ENCODE data around the gene SLC25A11.
A peak's percentile ranks its signal among the peaks of the same experiment; 100 is the strongest.
"Not testable (repeated sequence)": the region's sequence is repeated elsewhere in the genome, so short reads cannot be mapped to it uniquely, and the experiment has no call there.

Gene SLC25A11

DNA sequence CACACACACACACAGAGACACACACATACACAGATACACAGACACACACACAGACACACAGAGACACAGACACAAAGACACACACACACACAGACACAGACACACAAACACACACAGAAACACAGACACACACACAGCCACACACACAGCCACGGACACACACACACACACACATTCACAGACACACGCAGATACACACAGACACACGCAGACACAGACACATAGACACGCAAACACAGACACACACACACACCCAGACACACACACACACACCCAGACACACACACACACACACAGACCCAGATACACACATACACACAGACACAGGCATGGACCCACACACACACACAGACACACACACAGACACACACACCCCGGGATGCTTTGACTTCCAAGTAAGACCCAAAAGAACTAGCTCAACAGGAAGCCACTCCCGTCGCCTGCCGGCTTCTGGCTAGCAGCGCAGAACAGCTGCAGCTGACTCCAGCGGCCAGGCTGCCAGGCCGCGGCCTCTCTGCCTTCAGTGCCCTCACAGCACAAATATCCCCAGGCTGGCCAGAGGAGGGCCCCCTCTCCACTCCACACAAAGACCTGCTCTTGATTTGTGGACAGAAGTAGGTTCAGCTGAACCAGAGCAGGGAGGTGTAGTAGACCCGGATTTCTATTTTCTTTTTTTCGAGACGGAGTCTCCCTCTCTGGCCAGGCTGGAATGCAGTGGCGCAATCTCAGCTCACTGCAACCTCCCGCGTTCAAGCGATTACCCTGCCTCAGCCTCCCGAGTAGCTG, 30.9 kb downstream of the SLC25A11 start:
- DNase-seq: peak; percentile 52

DNA sequence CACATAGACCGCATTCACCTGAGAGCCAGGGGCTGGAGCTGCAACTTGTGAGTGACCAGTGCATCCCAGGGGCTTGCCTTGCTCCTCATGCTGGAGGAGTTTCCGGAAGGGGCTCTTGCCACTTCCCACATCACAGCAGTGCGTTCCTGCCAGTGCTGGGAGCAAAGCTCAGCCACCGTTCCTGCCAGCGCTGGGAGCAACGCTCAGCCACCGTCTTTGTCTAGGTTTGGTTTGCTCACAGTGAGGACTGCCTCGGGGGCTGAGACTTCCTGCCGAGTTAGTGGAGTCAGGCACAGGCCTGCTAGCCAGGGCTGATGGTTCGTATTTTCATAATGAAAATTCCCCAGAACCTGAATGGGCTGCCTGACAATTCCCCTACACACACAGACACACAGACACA, 31.5 kb downstream of the SLC25A11 start:
- no peak for DNase-seq

DNA sequence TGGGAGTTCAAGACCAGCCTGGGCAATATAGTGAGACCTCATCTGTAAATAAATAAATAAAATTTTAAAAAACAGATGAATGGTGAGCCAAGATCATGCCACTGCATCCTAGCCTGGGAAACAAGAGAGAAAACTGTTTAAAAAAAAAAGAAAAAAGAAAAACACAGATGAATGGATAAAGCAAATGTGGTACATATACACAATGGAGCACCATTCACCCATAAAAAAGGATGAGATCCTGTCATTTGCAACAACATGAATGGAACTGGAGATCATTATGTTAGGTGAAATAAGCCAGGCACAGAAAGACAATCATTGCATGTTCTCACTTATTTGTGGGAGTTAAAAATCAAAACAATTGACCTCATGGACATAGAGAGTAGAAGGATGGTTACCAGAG, 33.2 kb downstream of the SLC25A11 start:
- DNase-seq: not testable (repeated sequence)

DNA sequence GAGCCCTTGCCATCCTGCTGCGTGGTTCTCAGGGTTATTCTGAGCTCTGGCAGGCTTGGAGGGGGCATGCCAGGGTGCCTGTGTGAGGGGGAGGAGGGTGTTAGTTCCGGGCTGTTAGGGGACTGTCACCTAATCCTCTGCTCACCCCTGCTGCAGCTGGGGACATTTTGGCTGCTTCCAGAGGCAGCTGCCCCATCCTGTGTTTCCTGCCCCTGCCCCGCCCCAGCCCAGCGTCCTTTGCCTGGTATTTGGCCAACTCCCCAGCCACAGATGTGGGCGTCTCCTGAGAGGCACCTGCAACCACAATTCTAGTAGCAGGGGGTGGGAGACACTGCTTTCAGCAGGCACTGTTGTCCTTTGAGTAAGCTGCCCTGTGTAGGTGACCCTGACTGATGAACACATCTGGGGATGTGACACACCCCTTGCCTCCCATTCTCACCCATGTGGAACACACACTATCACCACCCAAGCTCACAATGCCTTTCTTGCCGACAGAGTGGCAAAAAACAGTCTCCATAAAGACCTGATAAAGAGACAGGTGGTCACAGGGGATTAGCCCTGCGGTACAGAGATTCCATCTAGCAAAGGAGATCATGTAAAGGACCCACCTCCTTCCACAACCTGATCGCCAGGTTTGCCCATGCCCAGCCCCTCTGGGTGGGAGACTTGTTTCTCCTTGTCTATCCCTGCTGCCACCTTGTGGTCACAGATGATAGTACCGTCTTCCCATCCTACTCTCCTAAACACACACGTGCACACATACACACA, 36.6 kb downstream of the SLC25A11 start, which contains the start of gene CHRNE:
CHRNE (minus strand) TSS at position 48 of the 768 bp plus-strand sequence; CDS start at position 13, 35 bp downstream.
- DNase-seq: peak; percentile 8

DNA sequence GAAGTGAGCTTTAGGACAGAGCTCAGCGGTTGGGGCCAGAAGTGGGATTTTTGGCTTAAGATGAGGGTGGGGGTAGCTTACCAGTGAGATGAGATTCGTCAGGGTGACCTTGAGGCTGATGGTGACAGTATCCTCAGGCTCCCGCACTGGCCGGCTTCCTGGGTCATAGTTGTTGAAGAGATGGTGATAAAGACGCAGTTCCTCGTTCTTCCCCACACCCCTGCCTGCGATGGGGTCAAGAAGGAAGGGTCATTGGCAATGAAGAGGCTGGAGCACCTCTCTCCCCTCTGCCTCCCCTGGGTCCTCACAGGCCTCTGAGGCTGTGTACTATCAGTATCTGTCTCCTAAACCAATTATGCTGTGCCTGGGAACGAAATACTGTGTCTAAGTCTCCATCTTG, 37.3 kb downstream of the SLC25A11 start:
- no peak for DNase-seq

DNA sequence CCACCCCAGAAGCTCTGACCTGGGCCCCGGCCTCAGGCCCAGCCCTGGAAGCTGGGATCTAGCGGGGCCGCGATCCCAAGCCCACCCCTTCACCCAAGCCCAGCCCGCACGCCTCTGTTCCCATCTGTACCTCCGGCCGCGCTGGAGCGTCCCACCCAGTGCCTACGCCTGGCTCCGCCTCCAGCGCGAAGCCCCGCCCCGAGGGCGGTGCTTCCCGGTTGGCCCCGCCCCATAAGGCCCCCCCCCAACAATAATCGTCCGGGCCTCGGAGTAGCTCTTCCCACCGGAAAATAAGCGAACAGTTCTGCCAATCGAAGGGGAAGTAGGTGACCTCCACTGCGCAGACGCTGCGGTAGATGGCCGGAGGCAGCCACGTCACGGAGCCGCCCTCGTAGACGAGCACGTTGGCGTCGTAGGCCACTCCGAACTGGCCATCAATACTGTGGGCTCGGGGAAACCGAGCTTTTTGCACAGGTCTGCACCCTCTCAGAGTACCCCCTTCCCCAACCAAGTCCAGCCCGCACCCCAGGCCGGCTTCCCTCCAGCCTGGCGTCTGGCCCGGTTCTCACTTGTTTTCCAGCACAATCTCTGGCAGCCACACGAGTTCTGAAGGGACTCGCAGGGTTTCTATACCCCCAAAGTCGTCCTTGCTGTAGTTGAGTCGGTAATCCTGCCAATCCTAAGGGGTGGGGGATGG, 38.0 kb downstream of the SLC25A11 start:
- DNase-seq: no peak

DNA sequence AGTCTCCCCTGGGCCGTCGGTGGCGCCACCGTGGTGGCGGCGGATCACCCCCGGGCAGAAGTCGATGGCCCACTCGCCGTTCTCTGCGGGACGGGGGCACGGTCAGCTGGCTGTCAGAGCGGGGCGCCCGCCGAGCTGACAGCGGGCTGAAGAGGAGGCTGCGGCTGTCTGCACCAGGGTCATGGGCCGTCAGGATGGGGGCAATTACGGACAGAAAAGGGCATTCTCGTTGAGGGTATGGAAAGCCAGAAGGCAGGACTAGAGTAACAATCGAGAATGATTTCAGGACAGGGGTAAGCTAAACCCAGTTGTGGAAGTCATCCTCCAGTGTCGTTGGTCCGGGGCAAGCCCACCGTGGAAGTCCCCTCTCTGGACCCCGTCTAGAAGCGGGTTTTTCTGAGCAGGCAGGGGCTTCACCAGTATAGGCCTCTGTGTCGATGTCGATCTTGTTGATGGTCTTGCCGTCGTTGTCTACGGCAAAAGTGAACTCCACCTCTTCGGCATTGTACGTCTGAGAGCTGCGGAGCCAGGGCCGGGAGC, 38.7 kb downstream of the SLC25A11 start:
- no peak for DNase-seq

DNA sequence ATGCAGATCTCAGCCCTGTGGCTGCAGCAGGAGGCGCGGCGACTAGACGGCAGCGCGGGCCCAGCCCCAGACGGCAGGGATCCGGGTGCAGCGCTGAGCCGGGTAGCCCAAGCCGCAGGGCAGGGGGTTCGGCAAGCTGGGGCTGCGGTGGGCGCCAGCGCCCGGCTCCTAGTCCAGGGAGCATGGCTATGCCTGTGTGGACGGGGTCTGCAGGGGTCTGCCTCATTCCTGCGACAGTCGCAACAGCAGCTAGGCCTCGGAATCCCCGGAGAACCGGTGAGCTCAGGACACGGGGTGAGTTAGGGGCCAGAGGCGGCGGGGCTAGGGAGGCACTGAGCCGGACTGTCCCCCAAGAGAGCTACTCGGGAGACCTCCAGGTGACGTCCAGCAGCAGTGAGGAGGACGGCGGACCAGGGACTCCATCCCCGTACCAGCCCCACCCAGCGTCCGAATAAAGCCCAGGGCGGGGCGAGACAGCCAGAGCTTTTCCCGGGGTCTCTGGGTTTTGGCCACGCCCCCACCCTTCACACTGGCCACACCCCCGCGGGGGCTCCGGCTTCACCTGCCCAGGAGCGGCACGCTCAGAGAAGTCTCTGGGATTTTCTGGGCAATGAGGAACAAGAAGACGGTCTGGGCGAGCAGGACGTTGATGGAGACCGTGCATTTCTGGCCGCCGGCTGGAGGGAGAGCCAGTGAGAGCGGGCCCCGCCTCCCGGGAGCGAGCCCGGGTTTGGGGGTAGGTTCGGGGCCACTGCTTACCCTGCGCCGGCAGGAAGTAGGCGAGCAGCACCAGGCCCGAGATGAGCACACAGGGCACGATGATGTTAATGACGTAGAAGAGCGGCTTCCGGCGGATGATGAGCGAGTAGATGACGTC, 39.4 kb downstream of the SLC25A11 start:
- no peak for DNase-seq

DNA sequence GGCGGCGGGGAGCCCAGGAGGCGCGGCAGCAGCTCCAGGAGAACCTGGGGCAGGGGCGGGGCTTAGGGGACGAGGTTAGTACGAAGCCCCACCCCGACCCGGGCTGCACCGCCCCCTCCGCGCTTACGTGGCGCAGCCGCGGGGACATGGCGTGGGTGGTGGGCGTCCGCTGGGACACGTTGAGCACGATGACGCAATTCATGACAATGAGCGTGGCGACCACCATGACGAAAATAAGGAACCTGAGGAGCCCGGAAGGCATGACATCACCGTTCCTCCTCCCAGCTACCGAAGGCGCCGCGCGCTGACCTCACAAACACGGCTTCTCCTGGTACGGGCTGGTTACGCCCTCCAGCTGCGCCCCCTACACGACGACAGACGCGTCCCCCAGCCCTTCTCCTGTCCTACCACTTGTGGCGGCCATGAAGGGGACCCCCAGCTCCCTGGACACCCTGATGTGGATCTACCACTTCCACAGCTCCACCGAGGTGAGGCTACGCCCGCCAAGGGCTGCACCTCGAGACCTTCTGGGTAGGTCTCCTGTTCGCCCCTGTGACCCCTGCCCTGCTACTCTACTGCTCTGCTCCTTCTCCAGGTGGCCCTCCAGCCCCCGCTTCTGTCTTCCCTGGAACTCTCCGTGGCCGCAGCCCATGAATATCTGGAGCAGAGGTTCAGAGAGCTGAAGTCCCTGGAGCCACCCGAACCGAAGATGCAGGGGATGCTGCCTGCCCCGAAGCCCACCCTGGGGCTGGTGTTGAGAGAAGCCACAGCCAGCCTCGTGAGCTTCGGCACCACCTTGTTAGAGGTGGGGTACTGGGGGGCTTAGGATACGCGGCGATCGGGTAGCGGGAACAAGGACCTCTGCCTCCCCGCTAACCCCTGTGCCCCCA, 40.3 kb downstream of the SLC25A11 start, which contains the start of gene C17orf107:
C17orf107 (plus strand) TSS at position 196 of the 890 bp plus-strand sequence; CDS start at position 423, 227 bp downstream.
- DNase-seq: no peak

DNA sequence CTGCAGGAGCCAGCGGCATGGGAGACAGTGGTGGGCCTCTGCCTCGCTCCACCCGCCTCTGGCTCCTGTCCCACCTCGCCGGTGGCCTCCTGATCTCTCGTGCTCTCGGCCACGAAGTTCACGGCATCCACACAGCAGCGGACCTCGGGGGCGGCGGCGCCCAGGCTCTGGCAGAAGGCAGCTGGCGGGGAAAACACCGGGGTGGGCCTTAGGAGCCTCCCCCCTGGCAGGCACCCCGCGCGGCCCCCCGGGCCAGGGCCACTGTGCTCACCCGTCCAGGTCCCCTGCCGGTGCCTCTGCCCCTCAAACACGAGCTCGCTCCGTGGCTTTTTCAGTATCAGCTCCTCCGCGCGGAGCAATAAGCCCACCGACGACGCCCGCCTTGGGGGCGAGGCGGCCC, 40.9 kb downstream of the SLC25A11 start:
- DNase-seq: no peak

DNA sequence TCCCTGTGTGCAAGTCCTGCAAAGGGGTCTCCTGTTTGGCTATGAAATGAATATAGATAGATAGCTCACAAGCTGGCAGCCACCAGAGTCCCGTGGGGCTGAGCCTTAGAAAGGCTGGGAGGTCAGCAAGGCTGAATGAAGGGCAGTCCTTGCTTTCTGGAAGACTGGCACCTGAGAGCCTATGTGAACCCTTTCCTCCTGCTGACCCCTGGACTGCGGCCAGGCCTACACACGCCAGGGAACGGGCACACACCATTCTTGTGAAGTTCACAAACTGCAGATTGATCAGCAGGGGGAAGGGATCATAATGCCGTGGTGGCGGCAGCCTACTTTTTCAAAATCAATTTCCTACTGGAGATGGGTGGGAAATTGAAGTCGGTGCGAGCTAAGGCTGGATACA, 41.5 kb downstream of the SLC25A11 start:
- no peak for DNase-seq

DNA sequence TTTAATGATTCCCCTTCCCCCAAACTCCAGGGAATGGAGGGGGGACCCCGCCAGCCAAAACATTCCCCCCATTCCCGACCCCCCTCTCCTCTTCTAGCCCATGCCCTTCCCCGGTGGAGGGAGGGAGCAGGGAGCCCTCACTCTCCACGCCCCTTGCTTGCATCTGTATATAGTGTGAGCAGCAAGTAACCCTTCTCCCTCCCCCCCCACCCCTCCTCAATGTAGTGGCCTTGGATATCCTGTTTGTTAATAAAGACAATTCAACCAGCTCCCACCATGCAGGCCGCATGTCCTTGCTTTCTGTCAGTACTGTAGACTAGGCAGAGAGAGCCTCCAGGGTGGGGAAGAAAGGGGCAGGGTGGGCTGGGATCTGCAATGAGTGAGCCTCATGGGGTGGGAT, 42.1 kb downstream of the SLC25A11 start:
- DNase-seq: no peak

DNA sequence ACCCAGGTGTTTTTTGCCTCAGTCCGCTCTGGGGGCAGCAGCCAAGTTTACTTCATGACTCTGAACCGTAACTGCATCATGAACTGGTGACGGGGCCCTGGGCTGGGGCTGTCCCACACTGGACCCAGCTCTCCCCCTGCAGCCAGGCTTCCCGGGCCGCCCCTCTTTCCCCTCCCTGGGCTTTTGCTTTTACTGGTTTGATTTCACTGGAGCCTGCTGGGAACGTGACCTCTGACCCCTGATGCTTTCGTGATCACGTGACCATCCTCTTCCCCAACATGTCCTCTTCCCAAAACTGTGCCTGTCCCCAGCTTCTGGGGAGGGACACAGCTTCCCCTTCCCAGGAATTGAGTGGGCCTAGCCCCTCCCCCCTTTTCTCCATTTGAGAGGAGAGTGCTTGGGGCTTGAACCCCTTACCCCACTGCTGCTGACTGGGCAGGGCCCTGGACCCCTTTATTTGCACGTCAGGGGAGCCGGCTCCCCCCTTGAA, 42.6 kb downstream of the SLC25A11 start:
- DNase-seq: no peak

DNA sequence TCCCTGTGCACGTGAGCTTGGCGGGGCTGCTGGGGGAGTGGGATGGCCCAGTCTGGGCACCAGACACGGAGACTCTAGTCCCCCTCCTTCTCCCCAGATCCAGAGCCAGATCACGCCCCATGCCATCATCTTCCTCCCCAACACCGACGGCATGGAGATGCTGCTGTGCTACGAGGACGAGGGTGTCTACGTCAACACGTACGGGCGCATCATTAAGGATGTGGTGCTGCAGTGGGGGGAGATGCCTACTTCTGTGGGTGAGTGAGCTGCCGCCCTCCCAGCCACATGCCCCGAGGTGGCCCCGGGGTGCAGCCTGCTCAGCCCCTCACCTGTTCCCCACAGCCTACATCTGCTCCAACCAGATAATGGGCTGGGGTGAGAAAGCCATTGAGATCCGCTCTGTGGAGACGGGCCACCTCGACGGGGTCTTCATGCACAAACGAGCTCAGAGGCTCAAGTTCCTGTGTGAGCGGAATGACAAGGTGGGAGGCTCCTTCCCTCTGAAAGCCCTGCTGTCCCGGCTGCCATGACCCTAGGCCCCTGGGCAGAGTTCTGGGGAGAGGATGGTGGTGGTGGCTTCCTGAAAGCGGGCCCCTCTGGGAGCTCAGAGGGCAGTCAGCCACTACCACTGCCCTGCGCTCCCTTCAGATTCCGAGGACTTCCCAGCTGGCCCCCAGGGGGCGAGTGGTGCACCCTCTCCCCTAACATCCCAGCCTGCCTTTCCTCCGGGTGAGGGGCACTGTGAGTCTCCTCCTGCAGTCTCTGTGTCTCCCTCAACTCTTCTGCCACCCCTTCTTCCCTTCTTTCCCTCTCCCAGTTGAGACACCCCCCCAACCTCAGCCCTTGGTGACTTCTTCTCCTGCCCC, 43.3 kb downstream of the SLC25A11 start:
- DNase-seq: no peak

DNA sequence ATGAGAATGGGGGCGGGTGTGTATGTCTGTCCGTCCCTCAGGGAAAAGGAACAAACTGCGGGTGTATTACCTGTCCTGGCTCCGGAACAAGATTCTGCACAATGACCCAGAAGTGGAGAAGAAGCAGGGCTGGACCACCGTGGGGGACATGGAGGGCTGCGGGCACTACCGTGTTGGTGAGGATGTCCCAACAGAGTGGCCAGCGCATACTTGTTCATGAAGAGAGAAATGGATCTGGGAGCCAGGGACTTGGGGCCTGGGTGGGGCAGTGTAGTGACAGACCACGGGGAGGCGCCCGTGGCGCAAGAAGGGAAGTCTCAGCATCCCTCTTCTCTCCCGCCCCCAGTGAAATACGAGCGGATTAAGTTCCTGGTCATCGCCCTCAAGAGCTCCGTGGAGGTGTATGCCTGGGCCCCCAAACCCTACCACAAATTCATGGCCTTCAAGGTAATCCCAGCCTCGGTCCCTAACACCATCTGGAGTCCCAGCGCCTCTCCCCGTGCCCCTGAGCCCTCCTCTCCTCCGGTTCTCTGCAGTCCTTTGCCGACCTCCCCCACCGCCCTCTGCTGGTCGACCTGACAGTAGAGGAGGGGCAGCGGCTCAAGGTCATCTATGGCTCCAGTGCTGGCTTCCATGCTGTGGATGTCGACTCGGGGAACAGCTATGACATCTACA, 44.1 kb downstream of the SLC25A11 start:
- DNase-seq: no peak

DNA sequence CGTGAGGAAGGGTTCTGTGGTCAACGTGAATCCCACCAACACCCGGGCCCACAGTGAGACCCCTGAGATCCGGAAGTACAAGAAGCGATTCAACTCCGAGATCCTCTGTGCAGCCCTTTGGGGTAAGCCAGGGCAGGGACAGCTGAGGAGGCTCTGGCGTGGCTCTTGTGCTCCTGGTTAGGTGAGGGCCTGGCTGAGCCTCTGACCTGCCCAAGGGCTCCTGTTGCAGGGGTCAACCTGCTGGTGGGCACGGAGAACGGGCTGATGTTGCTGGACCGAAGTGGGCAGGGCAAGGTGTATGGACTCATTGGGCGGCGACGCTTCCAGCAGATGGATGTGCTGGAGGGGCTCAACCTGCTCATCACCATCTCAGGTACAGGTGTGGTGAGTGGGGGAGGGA, 44.7 kb downstream of the SLC25A11 start:
- no peak for DNase-seq

DNA sequence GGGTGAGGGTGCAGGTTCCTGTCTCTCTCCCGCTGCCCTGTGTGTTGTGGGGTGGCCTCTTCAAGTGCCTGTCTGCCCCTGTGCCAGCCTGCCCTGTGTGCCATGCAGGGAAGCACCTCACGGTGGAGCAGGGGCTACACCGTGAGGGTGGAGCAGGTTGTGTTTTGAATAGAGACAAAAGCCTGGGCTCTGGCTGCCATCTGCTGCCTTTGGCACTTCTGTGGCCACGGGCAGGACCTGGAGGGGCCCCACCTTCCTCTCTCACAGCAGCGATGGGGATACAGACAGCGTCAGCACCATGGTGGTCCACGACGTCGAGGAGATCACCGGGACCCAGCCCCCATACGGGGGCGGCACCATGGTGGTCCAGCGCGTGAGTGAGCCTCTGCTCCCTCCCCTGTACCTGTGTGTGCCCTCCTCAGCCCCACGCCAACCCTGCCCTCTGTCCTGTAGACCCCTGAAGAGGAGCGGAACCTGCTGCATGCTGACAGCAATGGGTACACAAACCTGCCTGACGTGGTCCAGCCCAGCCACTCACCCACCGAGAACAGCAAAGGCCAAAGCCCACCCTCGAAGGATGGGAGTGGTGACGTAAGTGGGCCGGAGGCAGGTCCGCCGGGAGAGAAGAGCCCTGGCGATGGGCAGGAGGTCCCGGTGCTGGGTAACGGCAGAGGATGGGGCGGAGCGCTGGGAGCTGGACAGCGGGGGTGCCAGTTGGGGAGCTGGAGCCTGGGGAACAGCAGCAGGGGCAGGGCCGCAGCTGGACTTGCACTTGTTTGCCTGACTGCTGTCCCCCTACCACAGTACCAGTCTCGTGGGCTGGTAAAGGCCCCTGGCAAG, 45.9 kb downstream of the SLC25A11 start:
- DNase-seq: no peak

DNA sequence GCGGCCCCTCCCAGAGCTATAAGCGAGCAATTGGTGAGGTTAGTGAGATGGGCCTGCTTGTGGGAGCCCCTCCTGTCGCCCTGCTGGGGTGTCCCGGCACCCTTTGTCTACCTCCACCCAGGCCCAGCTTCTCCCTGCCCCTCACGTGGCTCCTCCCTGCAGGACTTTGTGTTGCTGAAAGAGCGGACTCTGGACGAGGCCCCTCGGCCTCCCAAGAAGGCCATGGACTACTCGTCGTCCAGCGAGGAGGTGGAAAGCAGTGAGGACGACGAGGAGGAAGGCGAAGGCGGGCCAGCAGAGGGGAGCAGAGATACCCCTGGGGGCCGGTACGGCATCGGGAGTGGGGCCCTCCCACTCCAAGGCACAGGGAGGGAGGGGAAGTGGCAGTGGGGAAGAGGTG, 46.6 kb downstream of the SLC25A11 start:
- no peak for DNase-seq

All from GF-D8 (cell line).